Choroid plexus epithelial cell (primary cell): ENCODE results near the gene KRT23.

ENCODE experiments used
- DNase-seq: peaks from one replicate; pipeline ENCODE4 v3.0.0-alpha.2; 2010; ENCODE audit warnings: low read depth
- H3K4me3 ChIP-seq: 2 replicates; pipeline ENCODE4 v1.5.1; 2011; ENCODE audit warnings: low read depth, mild to moderate bottlenecking, control low read depth, low read length, moderate library complexity
- CTCF ChIP-seq: conservative IDR thresholded peaks from 2 replicates; pipeline ENCODE4 v1.5.1; 2011; ENCODE audit warnings: low read depth, mild to moderate bottlenecking, control low read depth, inconsistent platforms, low read length, moderate library complexity

Gene KRT23

GRCh38 chr17:40975516-40975915, 38.1 kb upstream of the KRT23 start:
- no peak for TF ChIP-seq CTCF
- no peak for DNase-seq

GRCh38 chr17:40974366-40974765, 36.9 kb upstream of the KRT23 start:
- DNase-seq: no peak
- H3K4me3 ChIP-seq: no peak overlapping the region
- TF ChIP-seq CTCF: no peak

More at GRCh38 chr17:40975516-40975915, 38.1 kb upstream of the KRT23 start:
- no peak overlapping the region for H3K4me3 ChIP-seq

GRCh38 chr17:40967582-40967981, 30.1 kb upstream of the KRT23 start:
- H3K4me3 ChIP-seq: no peak overlapping the region
- no peak for TF ChIP-seq CTCF
- no peak for DNase-seq

GRCh38 chr17:40966848-40967247, 29.4 kb upstream of the KRT23 start, which contains the start of gene KRT39:
Gene KRT39, minus strand, starts transcription at chr17:40966948. Its CDS starts 92 bp downstream, at chr17:40966856.
- TF ChIP-seq CTCF: no peak
- DNase-seq: no peak
- H3K4me3 ChIP-seq: no peak within 1 kb of the TSS

- TF ChIP-seq CTCF: peak; percentile 75
- H3K4me3 ChIP-seq: no peak overlapping the region
- DNase-seq: peak; percentile 62
Observed at GRCh38 chr17:40963838-40964237, 26.4 kb upstream of the KRT23 start.

GRCh38 chr17:40962059-40962561, 24.7 kb upstream of the KRT23 start:
- no peak overlapping the region for H3K4me3 ChIP-seq
- TF ChIP-seq CTCF: no peak

GRCh38 chr17:40961591-40961990, 24.1 kb upstream of the KRT23 start:
- DNase-seq: no peak
- no peak for TF ChIP-seq CTCF
- H3K4me3 ChIP-seq: no peak overlapping the region

More at GRCh38 chr17:40962059-40962561, 24.7 kb upstream of the KRT23 start:
- no peak for DNase-seq
